Neural progenitor cell (in vitro differentiated cells): Measurements from ENCODE around the gene HKDC1. TPM values are rescaled to one million over a fixed set of nuclear protein-coding genes. Genes with fewer than 3 reads are reported as not detected.

Experiments used
- DNase-seq: peaks from one replicate; pipeline ENCODE4 v3.0.0-alpha.2; 2016; ENCODE audit warnings: low spot score
- H2AFZ ChIP-seq: fragments of 200-600 bp; sonication (generic); replicated peaks from 2 replicates; pipeline ENCODE4 v1.6.1; 2016; ENCODE audit warnings: antibody characterized with exemption
- H3F3A ChIP-seq: fragments of 200-600 bp; sonication (generic); 2 replicates; pipeline ENCODE4 v1.6.1; 2016; ENCODE audit warnings: antibody characterized with exemption, low read depth
- H3K27ac ChIP-seq: fragments of 200-600 bp; sonication (generic); 2 replicates; pipeline ENCODE4 v1.5.1; 2016; ENCODE audit warnings: mild to moderate bottlenecking
- H3K27me3 ChIP-seq: fragments of 200-600 bp; sonication (generic); 2 replicates; pipeline ENCODE4 v1.6.1; 2016; ENCODE audit warnings: mild to moderate bottlenecking, moderate library complexity
- H3K36me3 ChIP-seq: fragments of 200-600 bp; sonication (generic); 2 replicates; pipeline ENCODE4 v1.5.1; 2016
- H3K4me1 ChIP-seq: fragments of 200-600 bp; sonication (generic); 2 replicates; pipeline ENCODE4 v1.6.1; 2016; ENCODE audit warnings: mixed run types
- H3K4me2 ChIP-seq: fragments of 200-600 bp; sonication (generic); 2 replicates; pipeline ENCODE4 v1.6.1; 2016
- H3K4me3 ChIP-seq: fragments of 200-600 bp; sonication (generic); 2 replicates; pipeline ENCODE4 v1.5.1; 2016
- H3K79me2 ChIP-seq: fragments of 200-600 bp; sonication (generic); 2 replicates; pipeline ENCODE4 v1.6.1; 2016; ENCODE audit warnings: low read depth
- H3K9ac ChIP-seq: fragments of 200-600 bp; sonication (generic); 2 replicates; pipeline ENCODE4 v1.6.1; 2016
- H3K9me3 ChIP-seq: fragments of 200-600 bp; sonication (generic); 2 replicates; pipeline ENCODE4 v1.5.1; 2016; ENCODE audit warnings: low read depth
- H4K20me1 ChIP-seq: fragments of 200-600 bp; sonication (generic); 2 replicates; pipeline ENCODE4 v1.6.1; 2016; ENCODE audit warnings: low read depth
- H3K27ac Mint-ChIP-seq: 3 replicates; pipeline ENCODE4 v1.8.0; 2021; ENCODE audit warnings: mixed read lengths
- H3K27me3 Mint-ChIP-seq: 2 replicates; pipeline ENCODE4 v1.8.0; 2022; ENCODE audit warnings: low read depth, mild to moderate bottlenecking, inconsistent platforms, moderate library complexity, mixed read lengths; ENCODE audit not compliant: insufficient read depth
- H3K36me3 Mint-ChIP-seq: 3 replicates; pipeline ENCODE4 v1.8.0; 2021; ENCODE audit warnings: mixed read lengths
- H3K4me1 Mint-ChIP-seq: 3 replicates; pipeline ENCODE4 v1.8.0; 2021; ENCODE audit warnings: mixed read lengths
- H3K4me3 Mint-ChIP-seq: 3 replicates; pipeline ENCODE4 v1.8.0; 2021; ENCODE audit warnings: mild to moderate bottlenecking, moderate library complexity, mixed read lengths
- H3K9me3 Mint-ChIP-seq: 3 replicates; pipeline ENCODE4 v1.8.0; 2020; ENCODE audit warnings: mixed read lengths
- EZH2 ChIP-seq: fragments of 200-600 bp; sonication (generic); IDR thresholded peaks from 2 replicates; pipeline ENCODE4 v1.6.1; 2017; ENCODE audit warnings: antibody characterized with exemption, mild to moderate bottlenecking, moderate library complexity
- EZH2phosphoT487 ChIP-seq: fragments of 200-600 bp; sonication (generic); IDR thresholded peaks from 2 replicates; pipeline ENCODE4 v1.6.1; 2017; ENCODE audit warnings: antibody characterized with exemption
- total RNA-seq: library from RNA; depleted of rRNA; stranded (reverse); fragments of >200 nt; gene quantifications from 2 replicates; pipeline ENCODE4 v1.2.3, GENCODE V29; 2015; ENCODE audit warnings: low replicate concordance
- TF ChIP-seq, protein P1 (sequence below): fragments of 200-600 bp; sonication (generic); IDR thresholded peaks from 2 replicates; pipeline ENCODE4 v1.5.1; 2017; ENCODE audit warnings: antibody characterized with exemption, mild to moderate bottlenecking

Gene HKDC1
- total RNA-seq, 1 donor from 2014 or later: 0.30 TPM

DNA sequence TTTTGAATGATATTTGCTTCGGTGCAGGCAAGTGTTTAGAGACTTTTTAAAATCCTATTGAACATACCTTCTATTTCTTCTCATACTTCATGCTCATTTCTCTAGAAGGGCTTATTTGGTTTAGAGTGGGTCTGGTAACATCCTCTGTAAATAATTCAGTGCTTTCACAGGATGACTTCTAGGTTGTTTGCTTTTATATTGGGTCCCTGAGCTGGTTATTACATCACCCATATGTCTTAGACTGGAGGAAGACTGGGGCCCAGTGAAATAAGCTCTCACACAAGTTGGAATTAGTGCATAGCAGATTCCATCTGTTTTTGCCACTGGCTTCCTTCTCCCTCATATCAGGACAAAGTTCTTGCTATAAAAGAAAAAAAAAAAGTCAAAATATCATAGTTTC, 33.6 kb upstream of the HKDC1 start:
- peaks cover 13% of the 10 kb centered on the region for H3K36me3 Mint-ChIP-seq
- no peak overlapping the region for H2AFZ ChIP-seq
- no peak overlapping the region for H3K4me2 ChIP-seq
- DNase-seq: no peak
- H3K4me3 ChIP-seq: no peak overlapping the region
- H3K4me1 Mint-ChIP-seq: peaks cover 2% of the 10 kb centered on the region
- H3K27me3 ChIP-seq: no peaks in the 10 kb centered on the region
- H3K27ac ChIP-seq: no peak overlapping the region
- peaks cover 53% of the 10 kb centered on the region for H3K79me2 ChIP-seq
- TF ChIP-seq EZH2: no peak
- no peak for TF ChIP-seq EZH2phosphoT487
- TF ChIP-seq, protein P1, sequence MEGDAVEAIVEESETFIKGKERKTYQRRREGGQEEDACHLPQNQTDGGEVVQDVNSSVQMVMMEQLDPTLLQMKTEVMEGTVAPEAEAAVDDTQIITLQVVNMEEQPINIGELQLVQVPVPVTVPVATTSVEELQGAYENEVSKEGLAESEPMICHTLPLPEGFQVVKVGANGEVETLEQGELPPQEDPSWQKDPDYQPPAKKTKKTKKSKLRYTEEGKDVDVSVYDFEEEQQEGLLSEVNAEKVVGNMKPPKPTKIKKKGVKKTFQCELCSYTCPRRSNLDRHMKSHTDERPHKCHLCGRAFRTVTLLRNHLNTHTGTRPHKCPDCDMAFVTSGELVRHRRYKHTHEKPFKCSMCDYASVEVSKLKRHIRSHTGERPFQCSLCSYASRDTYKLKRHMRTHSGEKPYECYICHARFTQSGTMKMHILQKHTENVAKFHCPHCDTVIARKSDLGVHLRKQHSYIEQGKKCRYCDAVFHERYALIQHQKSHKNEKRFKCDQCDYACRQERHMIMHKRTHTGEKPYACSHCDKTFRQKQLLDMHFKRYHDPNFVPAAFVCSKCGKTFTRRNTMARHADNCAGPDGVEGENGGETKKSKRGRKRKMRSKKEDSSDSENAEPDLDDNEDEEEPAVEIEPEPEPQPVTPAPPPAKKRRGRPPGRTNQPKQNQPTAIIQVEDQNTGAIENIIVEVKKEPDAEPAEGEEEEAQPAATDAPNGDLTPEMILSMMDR: no peak
- H3K27me3 Mint-ChIP-seq: no peaks in the 10 kb centered on the region
- H3F3A ChIP-seq: no peaks in the 10 kb centered on the region
- no peaks in the 10 kb centered on the region for H3K9me3 Mint-ChIP-seq
- H3K4me1 ChIP-seq: peaks cover 2% of the 10 kb centered on the region
- H3K4me3 Mint-ChIP-seq: no peak overlapping the region
- H3K9me3 ChIP-seq: no peaks in the 10 kb centered on the region
- peaks cover 18% of the 10 kb centered on the region for H3K36me3 ChIP-seq
- no peak overlapping the region for H3K9ac ChIP-seq
- H4K20me1 ChIP-seq: peaks cover 13% of the 10 kb centered on the region
- H3K27ac Mint-ChIP-seq: no peak overlapping the region

DNA sequence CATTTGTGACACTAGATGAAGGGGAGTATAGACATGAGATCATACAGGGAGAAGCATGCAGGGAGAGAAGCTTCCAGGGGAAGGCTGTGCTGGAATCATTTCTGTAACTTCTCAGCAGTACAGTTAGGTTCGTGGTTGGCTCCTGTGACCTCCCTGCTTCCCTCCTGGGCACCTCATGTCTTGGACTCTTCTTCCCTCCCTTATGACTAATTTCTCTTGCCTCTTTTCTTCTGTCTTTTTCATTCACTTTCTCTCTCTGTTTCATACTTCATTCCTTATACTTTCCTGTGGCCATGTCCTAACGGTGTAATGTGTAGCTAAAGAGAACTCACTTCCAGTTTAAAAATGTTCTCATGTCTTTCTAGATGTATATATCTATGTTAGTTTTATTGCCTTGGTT, 19.1 kb upstream of the HKDC1 start:
- Histone ChIP-seq H3K27ac (no peak overlapping the region), H3K4me2 (no peak overlapping the region), H3K9ac (no peak overlapping the region), H2AFZ (no peak overlapping the region), H3K9me3 (no peaks in the 10 kb centered on the region), H3K36me3 (peaks cover 4% of the 10 kb centered on the region), H3F3A (no peaks in the 10 kb centered on the region), H3K27me3 (no peaks in the 10 kb centered on the region), H3K4me1 (no peaks in the 10 kb centered on the region), H3K79me2 (no peaks in the 10 kb centered on the region), H3K4me3 (no peak overlapping the region), H4K20me1 (no peaks in the 10 kb centered on the region)
- DNase-seq: no peak
- no peak overlapping the region for H3K4me3 Mint-ChIP-seq
- TF ChIP-seq, protein P1: no peak
- TF ChIP-seq EZH2phosphoT487: no peak
- TF ChIP-seq EZH2: no peak
- H3K27ac Mint-ChIP-seq: no peak overlapping the region
- no peaks in the 10 kb centered on the region for H3K27me3 Mint-ChIP-seq
- peaks cover 2% of the 10 kb centered on the region for H3K36me3 Mint-ChIP-seq
- no peaks in the 10 kb centered on the region for H3K9me3 Mint-ChIP-seq
- H3K4me1 Mint-ChIP-seq: no peaks in the 10 kb centered on the region

GRCh38 chr10:69202332-69202731, 17.8 kb upstream of the HKDC1 start:
- H3K9ac ChIP-seq: no peak overlapping the region

More at GRCh38 chr10:69202332-69202731, 17.8 kb upstream of the HKDC1 start:
- no peaks in the 10 kb centered on the region for H3K27me3 ChIP-seq
- H3K9me3 Mint-ChIP-seq: no peaks in the 10 kb centered on the region
- no peaks in the 10 kb centered on the region for H3F3A ChIP-seq
- no peak overlapping the region for H3K4me3 Mint-ChIP-seq
- TF ChIP-seq EZH2: no peak
- TF ChIP-seq, protein P1: no peak
- peaks cover 4% of the 10 kb centered on the region for H3K36me3 ChIP-seq
- no peaks in the 10 kb centered on the region for H3K4me1 ChIP-seq
- H3K36me3 Mint-ChIP-seq: peaks cover 5% of the 10 kb centered on the region
- no peaks in the 10 kb centered on the region for H4K20me1 ChIP-seq
- no peak overlapping the region for H3K4me3 ChIP-seq
- no peaks in the 10 kb centered on the region for H3K4me1 Mint-ChIP-seq
- no peak overlapping the region for H3K27ac Mint-ChIP-seq
- no peak for DNase-seq
- H3K27ac ChIP-seq: no peak overlapping the region
- no peaks in the 10 kb centered on the region for H3K79me2 ChIP-seq
- no peak overlapping the region for H2AFZ ChIP-seq
- no peaks in the 10 kb centered on the region for H3K9me3 ChIP-seq
- H3K4me2 ChIP-seq: no peak overlapping the region
- H3K27me3 Mint-ChIP-seq: peaks cover 2% of the 10 kb centered on the region
